HepG2 (cell line): ENCODE measurements around the gene SMIM45.

Experiments
- ATAC-seq: fragments of 200-7000 bp; cut with Tn5 transposase; 3 replicates; pipeline ENCODE4 v1.9.1; 2020; ENCODE audit warnings: mild to moderate bottlenecking, moderate library complexity
- BruUV-seq: library from RNA; stranded (reverse); fragments of 400-500 nt; replicated peaks from 2 replicates; lab custom pipeline; 2021; lab: Mats Ljungman, UMichigan
- CTCF ChIA-PET: fragments of 300-600 bp; formaldehyde crosslinking; extraction: SDS; loops from one replicate; lab custom pipeline; 2021; ENCODE audit warnings: low total read pairs, inconsistent platforms, low intra/inter-chr PET ratio; lab: Yijun Ruan, JAX
- POLR2A ChIA-PET: fragments of 350-600 bp; sonication (Branson Sonifier 250); formaldehyde crosslinking; loops from one replicate; lab custom pipeline; 2020; ENCODE audit warnings: antibody characterized with exemption, inconsistent platforms; lab: Yijun Ruan, JAX
- DNase-seq: peaks from one replicate; pipeline ENCODE4 v3.0.0-alpha.2; 2015; ENCODE audit warnings: low spot score
- FAIRE-seq: peaks from 3 replicates; lab custom pipeline; 2011; peaks lifted over from hg19 to GRCh38; lab: Jason Lieb, UNC
- H2AFZ ChIP-seq: one replicate; pipeline ENCODE4 v1.6.1; 2011; ENCODE audit warnings: low read length, inconsistent platforms
- H3K27ac ChIP-seq: fragments of 300-600 bp; 3 replicates; pipeline ENCODE4 v1.8.0; 2011; ENCODE audit warnings: mixed run types, mild to moderate bottlenecking, mixed read lengths, low read length, inconsistent platforms; ENCODE audit not compliant: insufficient read depth; ENCODE audit errors: extremely low read length
- H3K27me3 ChIP-seq, 2 experiments: fragments of 200-600 bp in 1 of 2; 2 replicates in 1 of 2; 3 replicates in 1 of 2; pipeline versions ENCODE4 v1.6.0 to v1.8.0; 2011; ENCODE audit warnings: low read length in 2 of 2, mild to moderate bottlenecking in 2 of 2, moderate library complexity in 2 of 2, inconsistent platforms in 1 of 2; ENCODE audit not compliant: insufficient read depth in 2 of 2, control insufficient read depth in 1 of 2
- H3K36me3 ChIP-seq, 2 experiments: fragments of 200-600 bp in 1 of 2; replicated peaks in 1 of 2; 2 replicates in 1 of 2; 3 replicates in 1 of 2; pipeline versions ENCODE4 v1.5.1 to v1.8.0; 2011; ENCODE audit warnings: low read length in 2 of 2, inconsistent platforms in 1 of 2; ENCODE audit not compliant: insufficient read depth in 2 of 2, control insufficient read depth in 1 of 2
- H3K4me1 ChIP-seq: 2 replicates; pipeline ENCODE4 v1.5.1; 2012; ENCODE audit warnings: low read length, inconsistent platforms; ENCODE audit not compliant: insufficient read depth
- H3K4me2 ChIP-seq: 2 replicates; pipeline ENCODE4 v1.6.0; 2011; ENCODE audit warnings: low read depth, low read length, inconsistent platforms
- H3K4me3 ChIP-seq, 3 experiments: fragments of 200-600 bp in 1 of 3; sonication (generic), shearing (Covaris generic) in 1 of 3; replicated peaks in 1 of 3; 2 replicates each; pipeline ENCODE4 v1.5.1; 2011 to 2016; ENCODE audit warnings: low read length in 3 of 3, inconsistent platforms in 2 of 3, low read depth in 2 of 3, mild to moderate bottlenecking in 2 of 3, control low read depth in 1 of 3, mixed read lengths in 1 of 3; ENCODE audit not compliant: insufficient read depth in 1 of 3
- H3K79me2 ChIP-seq: one replicate; pipeline ENCODE4 v1.6.1; 2011; ENCODE audit warnings: low read length, inconsistent platforms; ENCODE audit not compliant: insufficient read depth
- H3K9ac ChIP-seq: 2 replicates; pipeline ENCODE4 v1.6.0; 2011; ENCODE audit warnings: mild to moderate bottlenecking, low read depth, low read length, inconsistent platforms; ENCODE audit not compliant: insufficient read depth
- H3K9me3 ChIP-seq: 2 replicates; pipeline ENCODE4 v1.5.1; 2012; ENCODE audit warnings: mild to moderate bottlenecking, low read length
- H4K20me1 ChIP-seq: 2 replicates; pipeline ENCODE4 v1.6.0; 2011; ENCODE audit warnings: inconsistent platforms, mild to moderate bottlenecking, low read length, moderate library complexity; ENCODE audit not compliant: insufficient read depth
- ASH2L ChIP-seq: fragments of 300-600, 200-600 bp; sonication (generic); IDR thresholded peaks from 2 replicates; pipeline ENCODE4 v1.7.0; 2017; ENCODE audit warnings: low read depth, mild to moderate bottlenecking, moderate library complexity, mixed read lengths, low read length; ENCODE audit not compliant: insufficient read length
- CREB3 ChIP-seq: sonication (generic); formaldehyde crosslinking; IDR thresholded peaks from 2 replicates; pipeline ENCODE4 v1.5.0; 2020; ENCODE audit warnings: missing genetic modification reagents
- KLF16 ChIP-seq, 2 experiments: sonication (generic) in 1 of 2; formaldehyde crosslinking in 1 of 2; IDR thresholded peaks; 2 replicates each; pipeline versions ENCODE4 v1.6.1 to v1.8.0; 2016 to 2023; ENCODE audit warnings: missing genetic modification reagents in 2 of 2, missing compliant biosample characterization in 1 of 2
- MEIS1 ChIP-seq: sonication (generic); formaldehyde crosslinking; IDR thresholded peaks from 2 replicates; pipeline ENCODE4 v1.9.0; 2021; ENCODE audit warnings: mild to moderate bottlenecking, missing genetic modification reagents, moderate library complexity, borderline replicate concordance
- NR1H2 ChIP-seq: sonication (generic); formaldehyde crosslinking; IDR thresholded peaks from 2 replicates; pipeline ENCODE4 v1.8.1; 2022; ENCODE audit warnings: low read depth, missing genetic modification reagents, borderline replicate concordance
- POLR2A ChIP-seq, 2 experiments: IDR thresholded peaks; 2 replicates each; pipeline ENCODE4 v1.6.1; 2011; ENCODE audit warnings: low read depth in 2 of 2, low read length in 2 of 2, mild to moderate bottlenecking in 1 of 2, moderate library complexity in 1 of 2; ENCODE audit not compliant: insufficient read depth in 1 of 2
- TFE3 ChIP-seq: IDR thresholded peaks from 2 replicates; pipeline ENCODE4 v1.6.1; 2016
- ZNF431 ChIP-seq: sonication (generic); formaldehyde crosslinking; IDR thresholded peaks from 2 replicates; pipeline ENCODE4 v1.9.0; 2022; ENCODE audit warnings: missing genetic modification reagents, low read depth, mild to moderate bottlenecking, borderline replicate concordance
- WGBS: methylation state at CpG from one replicate; pipeline ENCODE4 v1.1.6; 2017; ENCODE audit warnings: low lambda C conversion rate; 5-methylcytosine and 5-hydroxymethylcytosine counted together
- in situ Hi-C: cut with HindIII; loops from 2 replicates; pipeline ENCODE4 v1.10.0; 2017; ENCODE audit warnings: low pct_unique_long_range_greater_than_20kb; ENCODE audit not compliant: extremely low pct_ligation_motif_present
- intact Hi-C: fragments of 100-400 bp; cut with micrococcal nuclease; formaldehyde crosslinking; loops from one replicate; pipeline ENCODE4 v1.10.0; 2022; ENCODE audit not compliant: unreplicated experiment
- TF ChIP-seq, protein P1 (sequence below): sonication (generic); formaldehyde crosslinking; IDR thresholded peaks from 2 replicates; pipeline ENCODE4 v1.4.0; 2020; ENCODE audit warnings: missing genetic modification reagents
- TF ChIP-seq, protein P2 (sequence below): sonication (generic); formaldehyde crosslinking; IDR thresholded peaks from 2 replicates; pipeline ENCODE4 v1.4.0; 2020; ENCODE audit warnings: mild to moderate bottlenecking, missing genetic modification reagents

SMIM45 gene

GRCh38 chr22:41929418-41929810 is 22.5 kb upstream of the SMIM45 start:
- FAIRE-seq (no peak), DNase-seq (no peak), ATAC-seq (no peak)
- H3K4me1 ChIP-seq, result peaks cover 25% of the 10 kb centered on the region
- H3K4me2 ChIP-seq, result no peak overlapping the region
- in situ Hi-C loops (no loop called here), intact Hi-C loops (no loop called here)
- H3K36me3 ChIP-seq, result no peaks in the 10 kb centered on the region; a peak in 1 of 5 replicates
- CTCF ChIA-PET, result no interaction called here
- no peak overlapping the region for H3K9ac ChIP-seq
- BruUV-seq, result no TSS peak
- H3K79me2 ChIP-seq, result no peaks in the 10 kb centered on the region
- H4K20me1 ChIP-seq, result no peaks in the 10 kb centered on the region
- POLR2A ChIA-PET, result interaction anchor here (1.1 kb wide), 1 partner anchor 129 kb away, joined by 3 read pairs; the partner anchor contains the start of gene CCDC134
- no peak overlapping the region for H3K27ac ChIP-seq
- TF ChIP-seq CREB3 (no peak), POLR2A (IDR thresholded peaks at IDR 0.05; ENCODE audit: insufficient read depth in 1 of 2, low read depth in 2 of 2, low read length in 2 of 2) (0 out of 4 replicates have a peak, but pooled peaks of 1 of the 2 experiments have one; percentile 1)
- no peaks in the 10 kb centered on the region for H3K9me3 ChIP-seq
- H3K4me3 ChIP-seq, result no peak overlapping the region
- peaks cover 9 to 11% of the 10 kb centered on the region in 2 experiments; a peak in 4 of 5 replicates for H3K27me3 ChIP-seq
- no peak overlapping the region for H2AFZ ChIP-seq
- 60% methylated on average over 7 of the region's 8 CpGs for WGBS

DNA sequence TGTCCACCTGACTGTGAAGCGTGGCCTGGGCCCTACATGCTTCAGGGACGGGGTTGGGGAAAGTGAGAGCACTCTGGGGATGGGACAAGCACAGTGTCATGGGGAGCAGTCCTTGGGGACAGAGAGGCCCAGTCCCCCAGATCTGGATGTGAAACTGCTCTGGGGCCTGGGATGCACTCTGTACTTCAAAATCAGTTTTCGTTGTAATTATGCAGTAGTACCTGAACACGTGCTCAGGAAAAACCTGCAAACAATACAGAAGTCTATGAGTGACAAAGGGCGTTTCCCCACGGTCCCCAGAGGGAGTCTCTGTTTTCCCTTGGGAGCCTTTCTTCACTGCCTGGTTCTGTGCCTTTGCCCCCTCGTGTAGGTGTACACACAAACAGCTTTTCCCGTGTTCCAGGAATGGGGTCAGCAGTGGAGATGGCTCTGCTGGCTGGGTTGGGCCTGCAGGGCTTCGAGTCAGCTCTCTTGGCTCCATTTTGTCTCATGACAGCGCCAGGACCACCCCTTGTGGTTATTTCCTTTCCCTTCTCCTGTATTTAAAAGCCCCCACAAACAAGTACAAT is 20.2 kb upstream of the SMIM45 start:
- no TSS peak for BruUV-seq
- no peak overlapping the region for H3K4me2 ChIP-seq
- FAIRE-seq, result no peak
- no peak for TF ChIP-seq NR1H2 (CRISPR knock-in tag)
- TF ChIP-seq ASH2L, result no peak
- no peak for TF ChIP-seq TFE3 (CRISPR knock-in tag)
- TF ChIP-seq MEIS1 (CRISPR knock-in tag), result no peak
- no peak for TF ChIP-seq KLF16 (CRISPR knock-in tag; IDR thresholded peaks at IDR 0.05)
- TF ChIP-seq, protein P1, sequence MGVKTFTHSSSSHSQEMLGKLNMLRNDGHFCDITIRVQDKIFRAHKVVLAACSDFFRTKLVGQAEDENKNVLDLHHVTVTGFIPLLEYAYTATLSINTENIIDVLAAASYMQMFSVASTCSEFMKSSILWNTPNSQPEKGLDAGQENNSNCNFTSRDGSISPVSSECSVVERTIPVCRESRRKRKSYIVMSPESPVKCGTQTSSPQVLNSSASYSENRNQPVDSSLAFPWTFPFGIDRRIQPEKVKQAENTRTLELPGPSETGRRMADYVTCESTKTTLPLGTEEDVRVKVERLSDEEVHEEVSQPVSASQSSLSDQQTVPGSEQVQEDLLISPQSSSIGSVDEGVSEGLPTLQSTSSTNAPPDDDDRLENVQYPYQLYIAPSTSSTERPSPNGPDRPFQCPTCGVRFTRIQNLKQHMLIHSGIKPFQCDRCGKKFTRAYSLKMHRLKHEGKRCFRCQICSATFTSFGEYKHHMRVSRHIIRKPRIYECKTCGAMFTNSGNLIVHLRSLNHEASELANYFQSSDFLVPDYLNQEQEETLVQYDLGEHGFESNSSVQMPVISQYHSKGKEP (CRISPR knock-in tag), result no peak
- TF ChIP-seq ZNF431, result no peak
- TF ChIP-seq, protein P2, sequence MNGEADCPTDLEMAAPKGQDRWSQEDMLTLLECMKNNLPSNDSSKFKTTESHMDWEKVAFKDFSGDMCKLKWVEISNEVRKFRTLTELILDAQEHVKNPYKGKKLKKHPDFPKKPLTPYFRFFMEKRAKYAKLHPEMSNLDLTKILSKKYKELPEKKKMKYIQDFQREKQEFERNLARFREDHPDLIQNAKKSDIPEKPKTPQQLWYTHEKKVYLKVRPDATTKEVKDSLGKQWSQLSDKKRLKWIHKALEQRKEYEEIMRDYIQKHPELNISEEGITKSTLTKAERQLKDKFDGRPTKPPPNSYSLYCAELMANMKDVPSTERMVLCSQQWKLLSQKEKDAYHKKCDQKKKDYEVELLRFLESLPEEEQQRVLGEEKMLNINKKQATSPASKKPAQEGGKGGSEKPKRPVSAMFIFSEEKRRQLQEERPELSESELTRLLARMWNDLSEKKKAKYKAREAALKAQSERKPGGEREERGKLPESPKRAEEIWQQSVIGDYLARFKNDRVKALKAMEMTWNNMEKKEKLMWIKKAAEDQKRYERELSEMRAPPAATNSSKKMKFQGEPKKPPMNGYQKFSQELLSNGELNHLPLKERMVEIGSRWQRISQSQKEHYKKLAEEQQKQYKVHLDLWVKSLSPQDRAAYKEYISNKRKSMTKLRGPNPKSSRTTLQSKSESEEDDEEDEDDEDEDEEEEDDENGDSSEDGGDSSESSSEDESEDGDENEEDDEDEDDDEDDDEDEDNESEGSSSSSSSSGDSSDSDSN (CRISPR knock-in tag), result no peak

More for the DNA sequence above, 20.2 kb upstream of the SMIM45 start:
- ATAC-seq, result no peak
- in situ Hi-C loops, result no loop called here
- Histone ChIP-seq H4K20me1 (no peaks in the 10 kb centered on the region), H3K27ac (no peak overlapping the region), H3K36me3 (peaks cover under 1% of the 10 kb centered on the region in 2 experiments; a peak in 2 of 5 replicates), H3K79me2 (no peaks in the 10 kb centered on the region), H3K4me3 (no peak overlapping the region), H3K4me1 (peaks cover 17% of the 10 kb centered on the region), H3K27me3 (peaks cover 0 to 2% of the 10 kb centered on the region in 2 experiments; a peak in 1 of 5 replicates), H3K9me3 (no peaks in the 10 kb centered on the region), H2AFZ (no peak overlapping the region), H3K9ac (no peak overlapping the region)
- ChIA-PET CTCF (no interaction called here), POLR2A (no interaction called here)
- intact Hi-C loops, result no loop called here
- no peak for DNase-seq
- 83% methylated on average over 9 of the region's 10 CpGs for WGBS
